ENCODE results near the gene FOXK2.
"Not testable (repeated sequence)": the region's sequence is repeated elsewhere in the genome, so short reads cannot be mapped to it uniquely, and the experiment has no call there.

The FOXK2 gene

DNA sequence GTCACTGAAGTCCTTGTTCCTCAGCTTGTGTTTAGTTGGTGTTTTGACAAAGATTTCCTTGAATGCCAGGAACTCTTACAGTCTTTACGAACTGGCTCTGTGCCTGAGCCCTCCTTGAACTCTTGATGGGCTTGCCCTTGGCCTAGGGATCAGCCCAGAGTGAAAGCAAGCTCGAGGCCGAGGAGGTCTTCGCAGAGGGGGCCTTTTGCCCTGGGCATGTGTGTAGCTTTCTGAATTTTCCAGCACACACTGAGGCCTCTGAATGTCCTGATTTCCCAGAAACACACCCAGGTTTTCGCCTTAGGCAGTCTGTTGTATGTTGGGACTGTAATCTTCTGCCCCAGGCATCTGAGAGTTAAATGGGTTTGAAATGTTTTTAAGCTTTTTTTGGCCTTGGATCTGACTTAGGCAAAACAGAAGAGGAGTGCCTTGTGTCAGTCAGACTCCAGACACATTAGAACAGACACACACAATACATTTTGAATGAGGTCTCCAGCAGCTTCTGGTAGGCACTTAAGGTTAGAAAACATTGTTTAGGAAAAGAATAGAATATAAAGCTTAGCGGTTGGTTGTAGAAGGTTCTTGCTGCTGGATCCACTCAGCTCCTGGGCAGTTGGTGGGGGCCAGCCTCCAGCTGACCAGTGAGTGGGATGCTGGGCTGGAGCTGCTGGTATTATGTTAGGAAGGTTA, 17.1 kb downstream of the FOXK2 start:
- DNase-seq = no peak

DNA sequence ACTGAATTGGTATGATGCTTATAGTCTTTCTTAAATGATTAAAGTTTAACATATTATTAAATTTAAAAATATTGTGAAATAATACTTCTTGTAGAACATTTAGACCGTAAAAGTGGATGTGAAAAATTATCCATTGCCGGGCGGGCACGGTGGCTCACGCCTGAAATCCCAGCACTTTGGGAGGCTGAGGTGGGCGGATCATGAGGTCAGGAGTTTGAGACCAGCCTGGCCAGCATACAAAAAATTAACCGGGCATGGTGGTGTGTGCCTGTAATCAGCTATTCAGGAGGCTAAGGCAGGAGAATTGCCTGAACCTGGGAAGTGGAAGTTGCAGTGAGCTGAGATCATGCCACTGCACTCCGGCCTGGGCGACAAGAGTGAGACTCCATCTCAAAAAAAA, 17.7 kb downstream of the FOXK2 start:
- not testable (repeated sequence) for DNase-seq

DNA sequence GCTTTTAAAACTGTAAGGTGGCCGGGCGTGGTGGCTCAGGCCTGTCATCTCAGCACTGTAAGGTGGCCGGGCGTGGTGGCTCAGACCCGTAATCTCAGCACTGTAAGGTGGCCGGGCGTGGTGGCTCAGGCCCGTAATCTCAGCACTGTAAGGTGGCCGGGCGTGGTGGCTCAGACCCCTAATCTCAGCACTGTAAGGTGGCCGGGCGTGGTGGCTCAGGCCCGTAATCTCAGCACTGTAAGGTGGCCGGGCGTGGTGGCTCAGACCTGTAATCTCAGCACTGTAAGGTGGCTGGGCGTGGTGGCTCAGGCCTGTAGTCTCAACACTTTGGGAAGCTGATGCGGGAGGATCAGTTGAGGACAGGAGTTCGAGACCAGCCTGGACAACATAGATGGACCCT, 19.5 kb downstream of the FOXK2 start:
- DNase-seq = not testable (repeated sequence)

DNA sequence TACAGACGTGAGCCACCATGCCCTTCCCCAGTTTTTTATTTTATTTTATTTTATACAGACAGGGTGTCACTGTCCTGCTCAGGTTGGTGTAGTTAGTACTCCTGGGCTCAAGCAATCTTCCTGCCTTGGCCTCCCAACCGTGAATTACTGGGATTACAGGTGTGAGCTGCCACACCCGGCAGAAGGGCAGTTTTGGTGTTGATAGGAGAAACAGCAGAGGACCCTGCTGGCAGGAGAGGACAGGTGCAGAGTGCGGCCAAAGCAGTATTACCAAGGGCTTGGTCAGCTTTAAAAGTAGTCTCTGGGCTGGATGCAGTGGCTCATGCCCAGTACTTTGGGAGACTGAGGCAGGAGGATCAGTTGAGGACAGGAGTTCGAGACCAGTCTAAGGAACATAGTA, 22.9 kb downstream of the FOXK2 start:
- DNase-seq = no peak

DNA sequence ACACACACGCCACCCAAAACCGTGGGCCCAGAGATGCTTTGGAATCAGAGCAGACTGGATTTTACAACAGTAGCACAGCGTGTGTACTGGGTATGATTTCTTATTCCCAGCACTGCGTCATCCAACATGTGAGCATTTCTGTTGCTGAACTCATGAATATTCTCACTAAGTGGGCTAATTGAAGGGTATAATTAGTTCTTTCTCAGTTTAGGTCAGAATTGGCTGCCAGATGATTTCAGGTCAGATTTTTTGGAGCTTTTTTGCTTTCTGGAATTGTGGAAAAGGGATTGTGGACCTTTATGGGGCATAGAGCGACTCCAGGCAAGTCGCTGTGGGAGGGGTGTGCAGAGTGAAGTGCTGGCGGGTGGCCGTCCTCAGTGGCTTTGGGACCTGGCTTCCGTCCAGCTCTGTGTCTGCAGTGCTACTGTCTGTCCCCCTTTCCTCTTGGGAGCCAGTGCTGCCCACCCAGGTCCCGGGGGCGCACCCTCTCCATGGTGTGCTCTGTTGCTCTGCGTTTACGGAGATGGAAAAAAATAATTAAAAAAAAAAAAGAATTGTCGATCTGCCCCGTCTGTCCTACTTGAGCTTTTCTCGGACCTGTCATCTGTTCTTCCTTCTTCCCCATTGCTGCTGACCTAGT, 25.0 kb downstream of the FOXK2 start:
- no peak for DNase-seq

DNA sequence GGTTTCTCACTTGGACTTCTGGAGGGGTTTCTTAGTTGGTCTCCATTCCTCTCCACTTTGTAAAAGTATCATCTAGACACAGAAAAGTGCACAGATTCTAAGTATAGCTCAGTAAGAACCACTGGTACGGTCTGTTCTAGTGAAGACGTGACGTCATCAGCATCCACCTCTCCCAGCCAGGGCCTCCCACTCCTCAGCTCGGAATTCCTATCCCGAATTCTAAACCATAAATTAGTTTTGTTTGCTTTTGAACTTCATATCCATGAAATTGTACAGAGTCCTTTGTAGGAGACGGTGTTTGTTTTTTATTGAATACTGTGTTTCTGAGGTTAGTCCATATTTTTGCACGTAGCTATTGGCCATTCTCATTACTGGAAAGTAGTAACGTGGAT, 25.5 kb downstream of the FOXK2 start:
- DNase-seq = no peak

DNA sequence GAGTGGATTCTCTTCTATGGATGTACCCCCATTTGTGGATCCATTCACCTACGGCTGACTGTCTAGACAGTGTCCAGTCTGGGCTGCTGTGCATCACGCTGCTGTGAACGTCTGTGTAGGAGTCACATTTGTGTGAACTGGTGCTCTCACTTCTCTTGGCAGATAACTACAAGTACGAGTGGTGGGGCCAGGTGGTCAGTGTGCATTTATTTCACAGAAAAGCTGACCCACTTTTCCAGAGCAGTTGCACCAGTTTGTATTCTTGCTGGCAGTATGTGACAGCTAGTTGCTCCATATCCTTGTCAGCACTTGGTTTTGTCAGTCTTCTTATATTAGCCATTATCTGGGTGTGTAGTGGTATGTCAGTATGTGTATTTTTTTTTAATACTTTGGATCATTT, 28.4 kb downstream of the FOXK2 start:
- DNase-seq = no peak

DNA sequence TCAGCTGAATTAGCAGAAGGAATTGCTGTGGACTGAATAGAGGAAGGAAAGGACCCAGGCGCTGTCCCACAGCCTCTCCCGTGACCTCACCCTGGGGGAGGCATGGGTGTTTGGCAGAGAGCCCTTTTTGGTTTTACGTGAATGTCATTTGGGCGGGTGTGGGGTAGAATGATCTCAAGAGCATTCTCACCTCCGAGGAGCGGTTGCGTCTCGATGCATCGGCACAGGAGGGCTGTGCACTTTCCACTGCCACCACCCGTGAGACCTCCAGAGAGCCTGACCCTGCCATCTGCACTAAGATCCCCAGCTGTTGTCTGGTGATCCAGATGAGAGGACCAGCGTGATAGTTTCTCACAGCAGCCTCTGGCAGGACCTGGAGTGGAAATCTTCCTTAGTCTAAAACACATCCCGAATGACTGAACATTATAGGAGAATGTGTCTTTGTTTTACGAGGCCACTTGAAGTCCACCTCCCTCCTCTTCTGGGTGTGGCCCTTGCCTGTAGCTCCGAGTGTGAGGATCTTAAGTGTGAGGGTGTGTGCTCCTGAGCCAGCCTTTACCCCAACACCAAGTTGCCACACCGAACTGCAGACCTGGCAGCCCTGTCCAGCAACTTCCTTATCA, 29.3 kb downstream of the FOXK2 start:
- DNase-seq = no peak

DNA sequence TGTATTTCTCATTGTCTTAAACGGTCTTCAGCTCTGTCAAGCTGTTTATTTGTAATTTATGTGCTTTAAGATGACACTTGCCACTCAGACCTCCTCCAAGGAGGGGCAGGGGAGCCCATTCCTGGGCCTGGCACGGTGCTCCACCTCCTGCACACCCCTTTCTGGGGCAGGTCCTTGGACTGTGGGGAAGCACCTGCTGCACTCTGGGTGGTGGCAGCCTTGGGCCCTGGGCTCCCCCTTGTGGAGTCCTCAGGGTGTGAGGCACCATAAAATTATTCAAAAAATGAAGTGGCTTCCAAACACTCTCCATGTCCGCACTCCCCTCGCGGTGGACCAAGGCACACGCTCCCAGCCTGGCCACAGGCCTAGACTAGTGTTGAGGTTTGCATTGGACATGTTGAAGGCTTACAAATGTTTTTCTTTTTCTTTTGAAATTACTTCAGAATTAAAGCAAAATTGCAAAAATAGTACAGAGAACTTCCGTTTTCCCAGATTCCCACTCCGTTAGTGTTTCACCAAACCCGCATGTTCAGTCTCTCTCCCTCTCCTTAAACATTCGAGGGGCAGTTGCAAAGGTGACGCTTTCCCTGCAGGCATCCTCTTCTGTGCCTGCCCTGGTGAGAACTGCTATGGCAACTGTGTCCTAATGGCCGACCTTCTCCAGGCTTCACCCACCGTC, 32.4 kb downstream of the FOXK2 start:
- DNase-seq = peak; percentile 54

DNA sequence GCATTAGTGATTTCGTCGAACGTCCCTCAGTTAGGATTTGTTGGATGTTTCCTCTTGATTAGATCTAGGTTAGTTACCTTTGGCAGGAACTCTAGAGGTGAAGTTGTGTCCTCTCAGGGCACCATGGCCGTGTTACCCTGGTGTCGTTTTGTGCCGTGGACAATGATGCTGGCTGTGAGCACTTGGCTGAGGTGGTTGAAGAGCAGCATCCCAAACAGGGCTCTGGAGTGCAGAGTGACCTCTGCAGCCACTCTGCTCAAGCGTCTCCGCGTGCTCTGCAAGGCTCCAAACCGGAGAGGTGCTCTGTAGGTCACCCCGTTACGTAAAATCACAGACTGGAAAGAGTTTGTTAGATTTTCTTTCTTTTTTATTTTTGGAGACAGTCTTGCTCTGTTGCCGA, 33.0 kb downstream of the FOXK2 start:
- DNase-seq = no peak

DNA sequence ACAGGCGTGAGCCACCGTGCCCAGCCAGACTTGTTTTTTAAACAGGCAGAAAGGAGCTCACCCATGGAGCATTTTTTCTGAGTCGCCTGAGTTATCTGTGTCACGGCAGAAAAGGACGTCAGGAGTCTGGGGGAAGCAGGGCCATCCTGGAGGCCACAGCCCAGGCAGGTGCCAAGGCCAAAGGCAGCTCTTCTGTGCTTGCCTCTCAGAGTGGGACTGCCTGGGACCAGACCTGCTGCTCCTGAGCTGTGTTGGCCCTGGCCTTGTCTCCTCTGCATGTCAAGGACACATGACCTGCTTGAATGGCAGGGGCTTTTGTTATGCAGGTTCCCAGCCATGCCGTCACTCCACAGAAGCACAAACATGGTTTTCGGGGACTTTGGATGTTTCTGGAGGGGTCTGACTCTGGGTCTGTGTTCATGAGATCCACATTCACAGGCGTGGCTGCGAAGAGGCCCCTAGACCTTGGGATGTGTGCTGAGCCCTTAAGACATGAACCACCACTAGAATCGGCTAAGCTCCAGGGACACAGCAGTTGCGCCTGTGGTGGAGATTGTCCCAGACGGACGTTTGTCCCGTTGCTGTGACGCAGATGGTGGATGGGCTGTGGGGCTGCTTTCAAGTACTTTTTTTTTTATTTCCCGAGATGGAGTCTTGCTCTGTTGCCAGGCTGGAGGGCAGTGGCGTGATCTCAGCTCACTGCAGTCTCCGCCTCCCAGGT, 33.8 kb downstream of the FOXK2 start:
- no peak for DNase-seq

DNA sequence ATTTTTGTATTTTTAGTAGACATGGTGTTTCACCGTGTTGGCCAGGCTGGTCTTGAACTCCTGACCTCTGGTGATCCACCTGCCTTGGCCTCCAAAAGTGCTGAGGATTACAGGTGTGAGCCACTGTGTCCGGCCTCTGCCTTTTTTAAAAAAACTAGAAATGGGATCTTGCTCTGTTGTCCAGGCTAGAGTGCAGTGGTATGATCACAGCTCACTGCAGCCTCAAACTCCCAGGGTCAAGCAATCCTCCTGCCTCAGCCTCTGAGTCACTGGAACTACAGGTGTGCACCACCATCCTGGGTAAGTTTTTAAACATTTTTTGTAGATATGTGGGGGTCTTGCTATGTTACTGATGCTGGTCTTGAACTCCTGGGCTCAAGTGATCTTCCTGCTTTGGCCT, 38.0 kb downstream of the FOXK2 start:
- DNase-seq = not testable (repeated sequence)

DNA sequence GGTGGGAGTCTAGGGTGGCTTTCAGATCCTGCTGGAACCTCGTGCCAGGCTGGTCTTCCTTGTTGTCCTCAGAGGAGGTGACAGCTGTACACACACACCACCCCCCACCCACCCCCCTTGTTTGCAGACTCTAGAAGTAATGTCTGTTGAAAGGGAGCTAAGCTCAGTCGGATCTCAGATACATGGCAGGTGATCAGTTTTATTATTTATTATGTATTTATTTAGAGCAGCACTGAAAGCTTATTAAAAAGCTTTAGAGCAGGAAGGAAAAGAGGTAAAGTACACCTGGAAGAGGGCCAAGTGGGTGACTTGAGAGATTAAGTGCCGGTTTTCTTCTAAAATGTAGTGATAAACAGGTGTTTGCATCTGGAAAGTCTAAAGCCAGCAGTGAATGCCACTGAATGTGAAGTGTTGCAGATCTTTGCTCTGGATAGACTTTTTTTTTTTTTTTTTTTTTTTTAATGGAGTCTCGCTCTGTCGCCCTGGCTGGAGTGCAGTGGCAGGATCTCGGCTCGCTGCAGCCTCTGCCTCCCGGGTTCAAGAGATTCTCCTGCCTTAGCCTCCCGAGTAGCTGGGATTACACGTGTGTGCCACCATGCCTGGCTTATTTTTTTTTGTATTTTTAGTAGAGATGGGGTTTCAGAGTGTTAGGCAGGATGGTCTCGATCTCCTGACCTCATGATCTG, 40.2 kb downstream of the FOXK2 start:
- DNase-seq = peak; percentile 93

DNA sequence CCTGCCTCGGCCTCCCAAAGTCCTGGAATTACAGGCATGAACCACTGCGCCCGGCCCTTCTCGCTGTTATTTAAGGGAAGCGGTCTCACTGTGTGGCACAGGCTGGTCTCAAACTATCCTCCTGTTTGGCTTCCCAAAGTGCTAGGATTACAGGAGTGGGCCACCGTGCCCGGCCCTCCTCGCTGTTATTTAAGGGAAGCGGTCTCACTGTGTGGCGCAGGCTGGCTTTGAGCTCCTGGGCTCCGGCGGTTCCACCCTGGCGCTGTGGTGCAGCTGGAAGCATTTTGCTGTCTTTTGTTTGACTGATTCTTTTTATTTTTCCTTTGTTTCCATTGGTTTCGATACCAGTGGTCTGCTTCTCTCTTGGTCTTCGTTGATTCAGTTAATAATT, 40.7 kb downstream of the FOXK2 start:
- DNase-seq = no peak

DNA sequence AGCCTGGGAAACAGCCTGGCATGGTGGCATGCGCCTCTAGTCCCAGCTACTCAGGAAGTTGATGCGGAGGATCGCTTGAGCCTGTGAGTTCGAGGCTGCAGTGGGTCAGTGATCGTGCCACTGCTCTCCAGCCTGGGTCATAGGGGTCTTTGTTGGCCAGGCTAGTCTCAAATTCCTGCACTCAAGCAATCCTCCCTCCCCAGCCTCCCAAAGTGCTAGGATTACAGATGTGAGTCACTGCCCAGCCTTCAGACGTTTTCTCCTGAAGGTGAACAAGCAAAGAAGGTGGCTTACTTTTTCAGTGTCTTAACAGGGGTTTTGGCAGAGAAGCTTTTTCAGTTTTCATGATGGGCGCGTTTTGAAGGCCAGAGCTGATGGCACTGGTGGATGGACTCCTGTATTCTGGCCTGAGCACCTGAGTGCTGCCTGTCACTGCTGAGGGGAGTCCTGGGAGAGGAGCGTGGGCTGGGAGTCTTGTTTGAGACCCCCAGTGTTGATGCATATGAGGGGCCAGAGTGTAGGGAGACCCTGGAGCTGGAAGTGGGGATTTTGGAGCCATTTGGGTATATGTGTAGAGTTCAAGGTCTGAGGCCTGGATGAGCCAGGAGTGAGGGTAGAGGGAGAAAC, 41.4 kb downstream of the FOXK2 start:
- no peak for DNase-seq

DNA sequence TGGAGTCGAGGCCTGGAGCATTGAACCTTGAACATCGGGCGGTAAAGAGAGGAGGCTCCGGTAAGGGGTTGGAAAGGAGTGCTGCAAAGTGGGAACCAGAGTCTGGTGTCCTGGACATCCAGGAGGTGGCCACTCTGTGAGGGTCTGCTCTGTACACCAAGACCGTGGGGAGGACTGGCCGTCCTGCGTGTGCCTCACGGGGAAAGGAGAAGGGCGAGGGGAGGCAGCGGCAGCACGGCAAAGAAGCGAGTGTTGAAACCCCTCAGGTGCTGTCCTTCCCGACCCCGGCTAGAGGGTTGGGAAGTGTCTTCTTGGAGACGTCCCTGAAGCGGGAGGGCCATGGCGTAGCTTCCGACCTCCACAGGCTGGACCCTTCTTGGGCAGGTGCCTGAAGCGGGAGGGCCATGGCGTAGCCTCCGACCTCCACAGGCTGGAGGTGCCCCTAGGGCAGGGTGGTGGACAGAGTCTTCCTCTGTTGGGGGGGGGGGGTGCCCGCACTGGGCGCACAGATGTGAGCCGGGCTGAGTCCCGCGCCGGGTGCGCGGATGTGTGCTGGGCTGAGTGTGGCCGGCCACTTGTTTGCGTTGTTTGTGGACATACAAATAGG, 42.0 kb downstream of the FOXK2 start:
- no peak for DNase-seq

DNA sequence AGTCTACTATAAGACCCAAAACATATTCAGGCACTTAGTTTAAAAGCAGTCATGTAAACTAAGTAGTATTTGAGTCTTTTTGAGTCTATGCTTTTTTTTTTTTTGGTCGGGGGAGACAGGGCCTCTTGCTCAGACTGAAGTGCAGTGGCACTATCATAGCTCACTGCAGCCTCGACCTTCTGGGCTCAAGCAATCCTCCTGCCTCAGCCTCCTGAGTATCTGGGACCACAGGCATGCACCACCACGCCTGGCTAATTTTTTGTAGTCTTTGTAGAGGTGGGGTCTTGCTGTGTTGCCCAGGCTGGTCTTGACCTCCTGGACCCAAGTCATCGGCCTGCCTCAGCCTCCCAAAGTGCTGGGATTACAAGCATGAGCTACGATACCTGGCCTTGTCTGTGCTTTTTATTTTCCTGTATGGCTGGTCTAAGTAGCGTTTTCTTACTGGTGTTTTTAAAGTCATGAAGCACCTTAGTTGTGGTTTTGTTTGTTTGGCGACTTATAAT, 43.2 kb downstream of the FOXK2 start:
- not testable (repeated sequence) for DNase-seq

DNA sequence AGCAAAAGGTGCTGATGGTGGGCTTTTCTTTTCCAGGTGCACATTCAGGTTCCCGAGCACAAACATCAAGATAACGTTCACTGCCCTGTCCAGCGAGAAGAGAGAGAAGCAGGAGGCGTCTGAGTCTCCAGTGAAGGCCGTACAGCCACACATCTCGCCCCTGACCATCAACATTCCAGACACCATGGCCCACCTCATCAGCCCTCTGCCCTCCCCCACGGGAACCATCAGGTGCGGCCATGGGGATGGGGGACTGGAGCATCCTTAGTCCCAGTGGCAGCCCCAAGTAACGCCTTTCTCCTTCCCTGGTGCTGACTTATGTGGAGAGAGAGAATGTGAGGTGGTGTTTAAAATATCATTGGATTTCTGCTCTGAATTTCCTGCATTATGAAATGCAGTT, 43.8 kb downstream of the FOXK2 start:
- no peak for DNase-seq

DNA sequence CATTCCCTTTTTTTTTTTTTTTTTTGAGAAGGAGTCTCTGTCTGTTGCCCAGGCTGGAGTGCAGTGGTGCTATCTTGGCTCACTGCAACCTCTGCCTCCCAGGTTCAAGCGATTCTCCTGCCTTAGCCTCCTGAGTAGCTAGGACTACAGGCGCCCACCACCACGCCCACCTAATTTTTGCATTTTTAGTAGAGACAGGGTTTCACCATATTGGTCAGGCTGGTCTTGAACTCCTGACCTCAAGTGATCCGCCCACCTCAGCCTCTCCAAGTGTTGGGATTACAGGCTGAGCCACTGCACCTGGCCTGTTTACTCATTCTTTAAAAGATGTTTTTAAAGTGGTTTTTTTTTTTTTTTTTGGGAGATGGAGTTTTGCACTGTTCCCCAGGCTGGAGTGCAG, 44.2 kb downstream of the FOXK2 start:
- not testable (repeated sequence) for DNase-seq

DNA sequence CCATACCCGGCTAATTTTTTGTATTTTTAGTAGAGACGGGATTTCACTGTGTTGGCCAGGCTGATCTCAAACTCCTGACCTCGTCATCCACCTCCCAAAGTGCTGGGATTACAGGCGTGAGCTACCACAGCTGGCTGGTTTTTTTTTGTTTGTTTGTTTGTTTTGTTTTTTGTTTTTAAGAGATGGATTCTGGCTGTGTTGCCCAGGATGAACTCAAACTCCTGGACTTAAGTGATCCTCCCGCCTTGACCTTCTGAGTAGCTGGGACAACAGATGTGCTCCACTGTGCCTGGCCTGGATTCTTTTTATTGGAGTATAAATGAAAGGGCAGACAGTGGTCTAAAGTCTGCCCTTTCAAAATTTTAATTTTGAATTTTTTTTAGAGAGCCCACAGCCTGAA, 44.7 kb downstream of the FOXK2 start:
- DNase-seq = no peak

DNA sequence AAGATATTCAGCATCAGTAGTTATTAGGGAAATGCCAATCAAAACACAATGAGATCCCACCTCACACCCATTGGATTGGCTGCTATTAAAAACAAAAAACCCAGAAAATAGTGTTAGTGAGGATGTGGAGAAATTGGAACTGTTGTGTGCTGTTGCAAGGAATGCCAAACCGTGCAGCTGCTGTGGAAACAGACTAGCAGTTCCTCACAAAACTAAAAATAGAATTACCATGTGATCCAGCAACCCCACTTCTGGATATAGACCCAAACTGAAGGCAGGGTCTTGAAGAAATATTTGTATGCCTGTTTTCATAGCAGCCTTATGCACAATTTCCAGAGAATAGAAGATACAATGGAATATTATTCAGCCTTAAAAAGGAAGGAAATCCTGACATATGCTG, 46.0 kb downstream of the FOXK2 start:
- no peak for DNase-seq

All from NCI-H774 (cell line).